ENCODE measurements around the gene HOXD3.

HOXD3 gene

DNA sequence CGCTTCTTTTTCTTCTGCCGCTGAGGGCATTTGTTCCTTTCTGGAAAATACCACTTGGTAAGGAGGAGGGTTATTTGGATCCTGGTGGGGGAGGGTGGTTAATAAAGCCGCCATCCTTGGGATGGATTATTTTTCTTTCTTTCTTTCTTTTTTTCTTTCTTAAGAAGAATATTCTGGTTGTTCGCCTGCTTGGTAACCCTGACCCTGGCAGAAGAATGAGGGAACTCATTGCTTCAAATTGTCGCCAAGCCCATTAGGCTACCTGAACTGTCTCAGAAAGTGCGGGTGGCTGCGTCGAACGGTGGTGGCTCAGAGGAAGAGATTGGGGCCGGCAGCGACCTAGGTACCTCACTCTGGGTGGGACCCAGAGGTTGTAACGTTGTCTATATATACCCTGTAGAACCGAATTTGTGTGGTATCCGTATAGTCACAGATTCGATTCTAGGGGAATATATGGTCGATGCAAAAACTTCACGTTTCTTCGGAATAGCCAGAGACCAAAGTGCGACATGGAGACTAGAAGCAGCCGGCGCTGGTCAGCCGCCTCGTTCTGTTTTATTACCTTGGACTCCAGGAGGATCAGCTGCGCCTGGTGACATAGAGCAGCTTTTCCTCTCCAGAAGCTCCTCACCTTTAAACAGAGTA lies 7.0 kb upstream of the HOXD3 start:
- no peaks in the 10 kb centered on the region for H3K9me3 ChIP-seq (ENCODE audit: control insufficient read depth, low read length)
- H3K79me2 ChIP-seq, result no peaks in the 10 kb centered on the region
- no peaks in the 10 kb centered on the region for H3K4me1 ChIP-seq
- no peak overlapping the region for H3K4me2 ChIP-seq (ENCODE audit: low read length)
- no peaks in the 10 kb centered on the region for H3K36me3 ChIP-seq (ENCODE audit: control insufficient read depth, insufficient read depth, low read length)
- H2AFZ ChIP-seq, result no peak overlapping the region
- no peak overlapping the region for H3K9ac ChIP-seq
- TF ChIP-seq, protein P1, sequence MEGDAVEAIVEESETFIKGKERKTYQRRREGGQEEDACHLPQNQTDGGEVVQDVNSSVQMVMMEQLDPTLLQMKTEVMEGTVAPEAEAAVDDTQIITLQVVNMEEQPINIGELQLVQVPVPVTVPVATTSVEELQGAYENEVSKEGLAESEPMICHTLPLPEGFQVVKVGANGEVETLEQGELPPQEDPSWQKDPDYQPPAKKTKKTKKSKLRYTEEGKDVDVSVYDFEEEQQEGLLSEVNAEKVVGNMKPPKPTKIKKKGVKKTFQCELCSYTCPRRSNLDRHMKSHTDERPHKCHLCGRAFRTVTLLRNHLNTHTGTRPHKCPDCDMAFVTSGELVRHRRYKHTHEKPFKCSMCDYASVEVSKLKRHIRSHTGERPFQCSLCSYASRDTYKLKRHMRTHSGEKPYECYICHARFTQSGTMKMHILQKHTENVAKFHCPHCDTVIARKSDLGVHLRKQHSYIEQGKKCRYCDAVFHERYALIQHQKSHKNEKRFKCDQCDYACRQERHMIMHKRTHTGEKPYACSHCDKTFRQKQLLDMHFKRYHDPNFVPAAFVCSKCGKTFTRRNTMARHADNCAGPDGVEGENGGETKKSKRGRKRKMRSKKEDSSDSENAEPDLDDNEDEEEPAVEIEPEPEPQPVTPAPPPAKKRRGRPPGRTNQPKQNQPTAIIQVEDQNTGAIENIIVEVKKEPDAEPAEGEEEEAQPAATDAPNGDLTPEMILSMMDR (IDR thresholded peaks at IDR 0.05), result no peak
- no peak overlapping the region for H3K4me3 ChIP-seq (ENCODE audit: low read depth, low read length)
- peaks cover 3% of the 10 kb centered on the region for H3K27me3 ChIP-seq (ENCODE audit: control insufficient read depth, insufficient read depth, low read length)
- no peak overlapping the region for H3K27ac ChIP-seq

GRCh38 chr2:176150584-176151441 lies 6.3 kb upstream of the HOXD3 start:
- H3K27me3 ChIP-seq (ENCODE audit: control insufficient read depth, insufficient read depth, low read length), result peaks cover 3% of the 10 kb centered on the region
- H3K4me1 ChIP-seq, result no peaks in the 10 kb centered on the region
- H3K9me3 ChIP-seq (ENCODE audit: control insufficient read depth, low read length), result no peaks in the 10 kb centered on the region
- no peaks in the 10 kb centered on the region for H3K79me2 ChIP-seq
- TF ChIP-seq, protein P1 (IDR thresholded peaks at IDR 0.05), result no peak
- H3K27ac ChIP-seq, result no peak overlapping the region
- no peak overlapping the region for H3K4me2 ChIP-seq (ENCODE audit: low read length)
- no peaks in the 10 kb centered on the region for H3K36me3 ChIP-seq (ENCODE audit: control insufficient read depth, insufficient read depth, low read length)
- H2AFZ ChIP-seq, result no peak overlapping the region
- no peak overlapping the region for H3K9ac ChIP-seq
- no peak overlapping the region for H3K4me3 ChIP-seq (ENCODE audit: low read depth, low read length)

- no peaks in the 10 kb centered on the region for H3K36me3 ChIP-seq (ENCODE audit: control insufficient read depth, insufficient read depth, low read length)
- H3K27me3 ChIP-seq (ENCODE audit: control insufficient read depth, insufficient read depth, low read length), result peaks cover 6% of the 10 kb centered on the region
- H3K4me2 ChIP-seq (ENCODE audit: low read length), result no peak within 1 kb of the TSS
- H3K27ac ChIP-seq, result no peak within 1 kb of the TSS
- no peaks in the 10 kb centered on the region for H3K4me1 ChIP-seq
- no peaks in the 10 kb centered on the region for H3K79me2 ChIP-seq
- no peak within 1 kb of the TSS for H2AFZ ChIP-seq
- TF ChIP-seq, protein P1 (IDR thresholded peaks at IDR 0.05), result no peak
- H3K4me3 ChIP-seq (ENCODE audit: low read depth, low read length), result no peak within 1 kb of the TSS
- H3K9me3 ChIP-seq (ENCODE audit: control insufficient read depth, low read length), result no peaks in the 10 kb centered on the region
- no peak within 1 kb of the TSS for H3K9ac ChIP-seq
Observed at GRCh38 chr2:176151442-176152287, 5.4 kb upstream of the HOXD3 start, which contains the start of gene HOXD4. HOXD4 (plus strand) TSS chr2:176151550; CDS start chr2:176151634, 84 bp downstream.

GRCh38 chr2:176152350-176153181 lies 4.5 kb upstream of the HOXD3 start:
- H3K9me3 ChIP-seq (ENCODE audit: control insufficient read depth, low read length), result no peaks in the 10 kb centered on the region
- H3K79me2 ChIP-seq, result no peaks in the 10 kb centered on the region
- H3K36me3 ChIP-seq (ENCODE audit: control insufficient read depth, insufficient read depth, low read length), result no peaks in the 10 kb centered on the region
- no peak overlapping the region for H3K4me2 ChIP-seq (ENCODE audit: low read length)
- no peak overlapping the region for H3K9ac ChIP-seq
- H3K4me1 ChIP-seq, result no peaks in the 10 kb centered on the region
- no peak overlapping the region for H2AFZ ChIP-seq
- H3K4me3 ChIP-seq (ENCODE audit: low read depth, low read length), result no peak overlapping the region
- TF ChIP-seq, protein P1 (IDR thresholded peaks at IDR 0.05), result no peak
- H3K27me3 ChIP-seq (ENCODE audit: control insufficient read depth, insufficient read depth, low read length), result peaks cover 14% of the 10 kb centered on the region
- H3K27ac ChIP-seq, result no peak overlapping the region
